HCT116 (cell line): ENCODE results near the gene PPFIA1. TPM values are rescaled to one million over a fixed set of nuclear protein-coding genes. Genes with fewer than 3 reads are reported as not detected.

Source experiments
- ATAC-seq: fragments of 200-7000 bp; cut with Tn5 transposase; 2 replicates; pipeline ENCODE4 v1.9.1; 2020; ENCODE audit warnings: mild to moderate bottlenecking, moderate library complexity
- BruUV-seq: library from RNA; stranded (reverse); fragments of 400-500 nt; replicated peaks from 2 replicates; lab custom pipeline; 2021; lab: Mats Ljungman, UMichigan
- CTCF ChIA-PET: fragments of 300-600 bp; sonication (Branson Sonifier 250); formaldehyde crosslinking; loops from one replicate; lab custom pipeline; 2021; ENCODE audit warnings: antibody characterized with exemption; lab: Charles Lee
- POLR2A ChIA-PET: fragments of 300-600, 350-600 bp; sonication (Branson Sonifier 250); formaldehyde crosslinking; loops from one replicate; lab custom pipeline; 2021; ENCODE audit warnings: antibody characterized with exemption; lab: Charles Lee
- RAD21 ChIA-PET, 2 experiments: fragments of 300-600 bp; sonication (Branson Sonifier 250); formaldehyde crosslinking; loops; one replicate each; lab custom pipeline; 2023; ENCODE audit warnings: low total read pairs in 2 of 2; ENCODE audit not compliant: uncharacterized antibody in 2 of 2, unreplicated experiment in 2 of 2, low non-redundant PET in 1 of 2; lab: Charles Lee
- DNase-seq: peaks from one replicate; pipeline ENCODE4 v3.0.0-alpha.2; 2010; ENCODE audit warnings: low read depth, low spot score
- H2AFZ ChIP-seq: fragments of 200-600 bp; shearing (Covaris generic), sonication (generic); 2 replicates; pipeline ENCODE4 v1.6.1; 2017; ENCODE audit warnings: low read depth, mixed run types, mixed read lengths, antibody characterized with exemption, low read length; ENCODE audit not compliant: poor library complexity, severe bottlenecking
- H3K27ac ChIP-seq: 2 replicates; pipeline ENCODE4 v1.5.1; 2012; ENCODE audit warnings: low read depth, low read length
- H3K27me3 ChIP-seq: fragments of 200-600 bp; sonication (generic); 2 replicates; pipeline ENCODE4 v1.6.1; 2016; ENCODE audit warnings: mixed run types, low read length, mixed read lengths; ENCODE audit not compliant: insufficient read depth
- H3K36me3 ChIP-seq, 2 experiments: fragments of 200-500 bp in 1 of 2; fragments of 200-600 bp in 1 of 2; sonication (Bioruptor generic) in 1 of 2; sonication (generic) in 1 of 2; 2 replicates each; pipeline versions ENCODE4 v1.5.1 to v1.6.1; 2014 to 2016; ENCODE audit warnings: low read length in 2 of 2, inconsistent platforms in 1 of 2, mixed read lengths in 1 of 2, mixed run types in 1 of 2; ENCODE audit not compliant: insufficient read depth in 2 of 2, control insufficient read depth in 1 of 2
- H3K4me1 ChIP-seq, 2 experiments: fragments of 200-600 bp in 1 of 2; sonication (generic) in 1 of 2; 2 replicates each; pipeline versions ENCODE4 v1.5.1 to v1.6.1; 2012 to 2017; ENCODE audit warnings: low read length in 2 of 2, inconsistent platforms in 1 of 2, mild to moderate bottlenecking in 1 of 2, mixed read lengths in 1 of 2, mixed run types in 1 of 2, moderate library complexity in 1 of 2; ENCODE audit not compliant: insufficient read depth in 2 of 2, control insufficient read depth in 1 of 2
- H3K4me2 ChIP-seq: fragments of 200-600 bp; sonication (generic); 2 replicates; pipeline ENCODE4 v1.6.1; 2017; ENCODE audit warnings: mixed run types, low read length, mixed read lengths
- H3K4me3 ChIP-seq, 2 experiments: fragments of 200-600 bp in 1 of 2; sonication (generic) in 1 of 2; replicated peaks in 1 of 2; 2 replicates each; pipeline ENCODE4 v1.5.1; 2011 to 2016; ENCODE audit warnings: low read length in 2 of 2, control low read depth in 1 of 2, low read depth in 1 of 2, mild to moderate bottlenecking in 1 of 2, mixed read lengths in 1 of 2, mixed run types in 1 of 2
- H3K79me2 ChIP-seq: fragments of 200-600 bp; sonication (generic); 2 replicates; pipeline ENCODE4 v1.6.1; 2017; ENCODE audit warnings: mild to moderate bottlenecking, mixed run types, low read length, moderate library complexity, mixed read lengths; ENCODE audit not compliant: insufficient read depth
- H3K9ac ChIP-seq: fragments of 200-600 bp; sonication (generic); 2 replicates; pipeline ENCODE4 v1.6.1; 2016; ENCODE audit warnings: low read length, mixed read lengths
- H3K9me2 ChIP-seq: fragments of 200-600 bp; sonication (generic), shearing (Covaris generic); 2 replicates; pipeline ENCODE4 v1.6.1; 2017; ENCODE audit warnings: mixed run types, mild to moderate bottlenecking, moderate library complexity; ENCODE audit not compliant: insufficient read depth
- H3K9me3 ChIP-seq, 2 experiments: fragments of 200-500 bp in 1 of 2; fragments of 200-600 bp in 1 of 2; sonication (Bioruptor generic) in 1 of 2; sonication (generic) in 1 of 2; 2 replicates each; pipeline ENCODE4 v1.6.1; 2014 to 2017; ENCODE audit warnings: low read length in 2 of 2, mixed read lengths in 2 of 2, inconsistent platforms in 1 of 2, low read depth in 1 of 2, mild to moderate bottlenecking in 1 of 2, mixed run types in 1 of 2, moderate library complexity in 1 of 2; ENCODE audit not compliant: control insufficient read depth in 1 of 2, insufficient read depth in 1 of 2
- H4K20me1 ChIP-seq: fragments of 200-600 bp; sonication (generic), shearing (Covaris generic); 2 replicates; pipeline ENCODE4 v1.6.1; 2017; ENCODE audit warnings: mixed run types, mild to moderate bottlenecking, moderate library complexity; ENCODE audit not compliant: insufficient read depth
- ATF3 ChIP-seq: IDR thresholded peaks from 2 replicates; pipeline ENCODE4 v1.6.1; 2012
- CEBPB ChIP-seq: IDR thresholded peaks from 2 replicates; pipeline ENCODE4 v1.6.1; 2012; ENCODE audit warnings: low read depth
- ELF1 ChIP-seq: IDR thresholded peaks from 2 replicates; pipeline ENCODE4 v1.6.1; 2012; ENCODE audit warnings: low read depth, borderline replicate concordance
- EZH2 ChIP-seq: fragments of 200-600 bp; sonication (generic); IDR thresholded peaks from 2 replicates; pipeline ENCODE4 v1.6.1; 2017; ENCODE audit warnings: antibody characterized with exemption, mixed run types
- EZH2phosphoT487 ChIP-seq: fragments of 200-600 bp; IDR thresholded peaks from 2 replicates; pipeline ENCODE4 v1.6.1; 2018; ENCODE audit warnings: antibody characterized with exemption, borderline replicate concordance
- FOSL1 ChIP-seq: IDR thresholded peaks from 2 replicates; pipeline ENCODE4 v1.6.1; 2012; ENCODE audit warnings: low read depth
- MAX ChIP-seq: IDR thresholded peaks from 2 replicates; pipeline ENCODE4 v1.6.1; 2012
- REST ChIP-seq: IDR thresholded peaks from 2 replicates; pipeline ENCODE4 v1.6.1; 2012; ENCODE audit warnings: low read depth
- SP1 ChIP-seq: IDR thresholded peaks from 2 replicates; pipeline ENCODE4 v1.6.1; 2012; ENCODE audit warnings: low read depth
- SRF ChIP-seq: IDR thresholded peaks from 2 replicates; pipeline ENCODE4 v1.6.1; 2012; ENCODE audit warnings: low read depth
- TCF7L2 ChIP-seq: IDR thresholded peaks from 2 replicates; pipeline ENCODE4 v1.7.0; 2011; ENCODE audit warnings: borderline replicate concordance, inconsistent platforms; ENCODE audit not compliant: insufficient read depth, insufficient read length; ENCODE audit errors: extremely low read depth
- YY1 ChIP-seq: IDR thresholded peaks from 2 replicates; pipeline ENCODE4 v1.6.1; 2011; ENCODE audit warnings: low read length, low read depth, moderate library complexity, mild to moderate bottlenecking; ENCODE audit not compliant: insufficient replicate concordance; ENCODE audit errors: extremely low read depth
- ZFX ChIP-seq: fragments of 450-650 bp; IDR thresholded peaks from 2 replicates; pipeline ENCODE4 v1.6.1; 2017
- ZNF274 ChIP-seq: fragments of 200-500 bp; sonication (Bioruptor generic); IDR thresholded peaks from 2 replicates; pipeline ENCODE4 v1.6.1; 2014; ENCODE audit warnings: mild to moderate bottlenecking, low read depth, low read length, inconsistent platforms
- intact Hi-C: fragments of 100-400 bp; cut with micrococcal nuclease; formaldehyde crosslinking; loops from 2 replicates; pipeline ENCODE4 v1.10.0; 2022
- total RNA-seq: library from RNA; stranded (reverse); gene quantifications from one replicate; pipeline ENCODE4 v1.2.1, GENCODE V29; 2021; ENCODE audit not compliant: unreplicated experiment

Gene PPFIA1
- total RNA-seq, 1 experiment from 2014 or later, result 48.6 TPM

- ATAC-seq, result no peak
- Histone ChIP-seq H3K27ac (no peak overlapping the region), H3K9ac (no peak overlapping the region), H3K79me2 (peaks cover 83% of the 10 kb centered on the region), H3K9me3 (no peaks in the 10 kb centered on the region), H3K4me3 (no peak overlapping the region), H3K36me3 (peaks cover 55 to 65% of the 10 kb centered on the region in 2 experiments), H3K4me2 (no peak overlapping the region), H3K27me3 (no peaks in the 10 kb centered on the region), H3K4me1 (peaks cover 0 to 14% of the 10 kb centered on the region in 2 experiments; a peak in 3 of 4 replicates), H4K20me1 (peaks cover 7% of the 10 kb centered on the region), H3K9me2 (no peaks in the 10 kb centered on the region), H2AFZ (no peak overlapping the region)
- intact Hi-C loops, result no loop called here
- no peak for DNase-seq
- ChIA-PET POLR2A (no interaction called here), CTCF (no interaction called here), RAD21 (no interaction called here)
- TF ChIP-seq ZNF274 (no peak), EZH2phosphoT487 (no peak), MAX (no peak), EZH2 (no peak), TCF7L2 (no peak), YY1 (no peak), CEBPB (no peak), ZFX (no peak), ELF1 (no peak), SRF (no peak), REST (no peak), SP1 (no peak), FOSL1 (no peak), ATF3 (no peak)
- no TSS peak for BruUV-seq
Observed at GRCh38 chr11:70407121-70407520, 136.6 kb downstream of the PPFIA1 start.
